GM23338 (cell line): ENCODE measurements around the gene STIM2. TPM values are rescaled to one million over a fixed set of nuclear protein-coding genes. Genes with fewer than 3 reads are reported as not detected.

Experiments used
- ATAC-seq: fragments of 200-7000 bp; cut with Tn5 transposase; 3 replicates; pipeline ENCODE4 v1.9.1; 2020
- DNase-seq: peaks from one replicate; pipeline ENCODE4 v3.0.0-alpha.2; 2015; ENCODE audit warnings: low spot score
- H2AFZ ChIP-seq: fragments of 200-600 bp; sonication (generic); 2 replicates; pipeline ENCODE4 v1.8.0; 2016; ENCODE audit warnings: antibody characterized with exemption, mild to moderate bottlenecking, moderate library complexity
- H3F3A ChIP-seq: fragments of 200-600 bp; sonication (generic); replicated peaks from 2 replicates; pipeline ENCODE4 v1.8.0; 2017; ENCODE audit warnings: antibody characterized with exemption, mixed run types, low read depth
- H3K27ac ChIP-seq: fragments of 200-600 bp; sonication (generic); 2 replicates; pipeline ENCODE4 v1.6.1; 2016; ENCODE audit warnings: low read depth
- H3K27me3 ChIP-seq: fragments of 200-600 bp; sonication (generic); 2 replicates; pipeline ENCODE4 v1.8.0; 2016; ENCODE audit warnings: mild to moderate bottlenecking, mixed run types, moderate library complexity; ENCODE audit not compliant: insufficient read depth
- H3K36me3 ChIP-seq: fragments of 200-600 bp; sonication (generic); 2 replicates; pipeline ENCODE4 v1.8.0; 2016; ENCODE audit warnings: mild to moderate bottlenecking; ENCODE audit not compliant: insufficient read depth
- H3K4me1 ChIP-seq: fragments of 200-600 bp; sonication (generic); 2 replicates; pipeline ENCODE4 v1.8.0; 2016; ENCODE audit warnings: mild to moderate bottlenecking, moderate library complexity; ENCODE audit not compliant: insufficient read depth
- H3K4me2 ChIP-seq: fragments of 200-600 bp; sonication (generic); 2 replicates; pipeline ENCODE4 v1.7.1; 2017; ENCODE audit warnings: mixed run types
- H3K4me3 ChIP-seq: fragments of 200-600 bp; sonication (generic); 2 replicates; pipeline ENCODE4 v1.6.1; 2016; ENCODE audit warnings: mixed run types
- H3K79me2 ChIP-seq: fragments of 200-600 bp; sonication (generic); replicated peaks from 2 replicates; pipeline ENCODE4 v1.8.0; 2017; ENCODE audit warnings: mild to moderate bottlenecking; ENCODE audit not compliant: insufficient read depth
- H3K9me2 ChIP-seq: fragments of 200-600 bp; sonication (generic); 2 replicates; pipeline ENCODE4 v1.8.0; 2017; ENCODE audit not compliant: insufficient read depth
- H4K20me1 ChIP-seq: fragments of 200-600 bp; sonication (generic); replicated peaks from 2 replicates; pipeline ENCODE4 v1.8.0; 2017; ENCODE audit warnings: mild to moderate bottlenecking; ENCODE audit not compliant: insufficient read depth
- H3K27ac Mint-ChIP-seq: 2 replicates; pipeline ENCODE4 v1.8.0; 2020; ENCODE audit warnings: inconsistent platforms, mild to moderate bottlenecking, moderate library complexity, mixed read lengths
- H3K27me3 Mint-ChIP-seq: 3 replicates; pipeline ENCODE4 v1.8.0; 2022; ENCODE audit warnings: low read depth, mild to moderate bottlenecking, moderate library complexity, mixed read lengths, inconsistent platforms; ENCODE audit not compliant: insufficient read depth, poor library complexity
- H3K36me3 Mint-ChIP-seq: 3 replicates; pipeline ENCODE4 v1.8.0; 2021; ENCODE audit warnings: low read depth, mild to moderate bottlenecking, inconsistent platforms, moderate library complexity, mixed read lengths
- H3K4me1 Mint-ChIP-seq: 3 replicates; pipeline ENCODE4 v1.8.0; 2020; ENCODE audit warnings: mild to moderate bottlenecking, inconsistent platforms, mixed read lengths
- H3K4me3 Mint-ChIP-seq: 3 replicates; pipeline ENCODE4 v1.8.0; 2021; ENCODE audit warnings: moderate library complexity, mild to moderate bottlenecking, inconsistent platforms, mixed read lengths
- H3K9me3 Mint-ChIP-seq: 3 replicates; pipeline ENCODE4 v1.8.0; 2020; ENCODE audit warnings: moderate library complexity, mild to moderate bottlenecking, inconsistent platforms, mixed read lengths
- CREB1 ChIP-seq: fragments of 250-450 bp; sonication (Bioruptor Pico); IDR thresholded peaks from 2 replicates; pipeline ENCODE4 v1.5.0; 2020; ENCODE audit warnings: low read depth, mild to moderate bottlenecking, moderate library complexity
- EZH2 ChIP-seq: fragments of 200-600 bp; sonication (generic); IDR thresholded peaks from one replicate; pipeline ENCODE4 v1.8.0; 2017; ENCODE audit warnings: antibody characterized with exemption, mild to moderate bottlenecking, low read depth; ENCODE audit not compliant: unreplicated experiment
- EZH2phosphoT487 ChIP-seq: fragments of 200-600 bp; sonication (generic); IDR thresholded peaks from one replicate; pipeline ENCODE4 v1.8.1; 2018; ENCODE audit warnings: antibody characterized with exemption; ENCODE audit not compliant: unreplicated experiment
- NANOG ChIP-seq: IDR thresholded peaks from 2 replicates; pipeline ENCODE4 v1.6.1; 2016; ENCODE audit warnings: antibody characterized with exemption, borderline replicate concordance
- POLR2AphosphoS5 ChIP-seq: IDR thresholded peaks from 2 replicates; pipeline ENCODE4 v1.6.1; 2016; ENCODE audit warnings: antibody characterized with exemption, low read depth
- REST ChIP-seq: IDR thresholded peaks from one replicate; pipeline ENCODE4 v1.6.1; 2018; ENCODE audit warnings: antibody characterized with exemption; ENCODE audit not compliant: unreplicated experiment
- STAT1 ChIP-seq: IDR thresholded peaks from one replicate; pipeline ENCODE4 v1.6.1; 2016; ENCODE audit warnings: antibody characterized with exemption; ENCODE audit not compliant: unreplicated experiment
- polyA plus RNA-seq: library from polyadenylated mRNA; unstranded; fragments of >200 nt; fragmentation: Nextera tagmentation; extraction: Ambion mirVana; gene quantifications from 2 replicates; pipeline ENCODE4 v1.2.1, GENCODE V29; 2016
- total RNA-seq: library from RNA; depleted of rRNA; stranded (reverse); fragments of >200 nt; shearing (Covaris generic); gene quantifications from 2 replicates; pipeline ENCODE4 v1.2.3, GENCODE V29; 2014
- TF ChIP-seq, protein P1 (sequence below): IDR thresholded peaks from 2 replicates; pipeline ENCODE4 v1.6.1; 2016; ENCODE audit warnings: antibody characterized with exemption
- TF ChIP-seq, protein P2 (sequence below): fragments of 250-450 bp; sonication (Bioruptor Pico); IDR thresholded peaks from 2 replicates; pipeline ENCODE4 v1.5.0; 2020; ENCODE audit warnings: mild to moderate bottlenecking, moderate library complexity
- TF ChIP-seq, protein P3 (sequence below), 2 experiments: fragments of 200-600 bp in 1 of 2; sonication (generic) in 1 of 2; conservative IDR thresholded peaks; 2 replicates each; pipeline versions ENCODE4 v1.5.1 to v1.6.1; 2016 to 2017; ENCODE audit warnings: antibody characterized with exemption in 2 of 2, low read depth in 2 of 2, mild to moderate bottlenecking in 2 of 2, moderate library complexity in 1 of 2

STIM2 gene
- total and polyA plus RNA-seq, 2 experiments from 2014 or later: 13.1 to 17.8 TPM

DNA sequence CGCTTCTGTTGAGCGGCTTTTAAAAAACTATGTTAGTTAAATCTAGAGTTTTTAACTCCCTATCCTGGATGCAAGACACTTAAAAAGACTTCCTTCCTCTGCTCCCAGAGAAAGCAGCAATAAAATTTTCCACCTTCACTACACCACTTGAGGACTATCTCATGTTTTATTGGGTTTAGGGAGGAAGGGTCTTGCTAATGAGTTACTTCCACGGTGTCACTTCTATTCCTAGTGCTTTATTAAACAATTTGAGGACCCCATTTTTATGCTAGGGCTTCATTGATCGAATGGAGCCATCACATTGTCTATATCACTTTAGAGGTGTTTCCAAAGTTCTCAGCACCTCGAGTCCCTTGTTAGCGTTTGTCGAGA, 3.7 kb upstream of the STIM2 start:
- Histone ChIP-seq H3K4me2 (peak overlapping the region; percentile 100), H3K4me3 (peak overlapping the region; percentile 88), H3K79me2 (peaks cover 1% of the 10 kb centered on the region; the same call in 1 of the 2 replicates), H3K27me3 (no peaks in the 10 kb centered on the region), H3F3A (peaks cover 9% of the 10 kb centered on the region), H3K27ac (0 out of 2 replicates have a peak overlapping the region, but pooled peaks have one; percentile 24), H3K36me3 (no peaks in the 10 kb centered on the region), H4K20me1 (peaks cover under 1% of the 10 kb centered on the region; the same call in 1 of the 2 replicates), H3K4me1 (peaks cover 25% of the 10 kb centered on the region), H3K9me2 (peaks cover 3% of the 10 kb centered on the region; the same call in 1 of the 2 replicates), H2AFZ (peak overlapping the region; percentile 79)
- Mint-ChIP-seq H3K4me3 (peak overlapping the region; percentile 77), H3K27me3 (peaks cover 6% of the 10 kb centered on the region), H3K36me3 (no peaks in the 10 kb centered on the region; the same call in 2 of the 3 replicates), H3K9me3 (no peaks in the 10 kb centered on the region), H3K4me1 (peaks cover 36% of the 10 kb centered on the region), H3K27ac (peak overlapping the region; percentile 64; the same call in 1 of the 2 replicates)
- ATAC-seq (no peak), DNase-seq (no peak)
- TF ChIP-seq POLR2AphosphoS5 (no peak), NANOG (no peak), EZH2phosphoT487 (no peak), EZH2 (no peak), CREB1 (CRISPR knock-in tag) (no peak), STAT1 (no peak), REST (no peak)
- TF ChIP-seq, protein P1, sequence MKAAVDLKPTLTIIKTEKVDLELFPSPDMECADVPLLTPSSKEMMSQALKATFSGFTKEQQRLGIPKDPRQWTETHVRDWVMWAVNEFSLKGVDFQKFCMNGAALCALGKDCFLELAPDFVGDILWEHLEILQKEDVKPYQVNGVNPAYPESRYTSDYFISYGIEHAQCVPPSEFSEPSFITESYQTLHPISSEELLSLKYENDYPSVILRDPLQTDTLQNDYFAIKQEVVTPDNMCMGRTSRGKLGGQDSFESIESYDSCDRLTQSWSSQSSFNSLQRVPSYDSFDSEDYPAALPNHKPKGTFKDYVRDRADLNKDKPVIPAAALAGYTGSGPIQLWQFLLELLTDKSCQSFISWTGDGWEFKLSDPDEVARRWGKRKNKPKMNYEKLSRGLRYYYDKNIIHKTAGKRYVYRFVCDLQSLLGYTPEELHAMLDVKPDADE: no peak
- TF ChIP-seq, protein P2, sequence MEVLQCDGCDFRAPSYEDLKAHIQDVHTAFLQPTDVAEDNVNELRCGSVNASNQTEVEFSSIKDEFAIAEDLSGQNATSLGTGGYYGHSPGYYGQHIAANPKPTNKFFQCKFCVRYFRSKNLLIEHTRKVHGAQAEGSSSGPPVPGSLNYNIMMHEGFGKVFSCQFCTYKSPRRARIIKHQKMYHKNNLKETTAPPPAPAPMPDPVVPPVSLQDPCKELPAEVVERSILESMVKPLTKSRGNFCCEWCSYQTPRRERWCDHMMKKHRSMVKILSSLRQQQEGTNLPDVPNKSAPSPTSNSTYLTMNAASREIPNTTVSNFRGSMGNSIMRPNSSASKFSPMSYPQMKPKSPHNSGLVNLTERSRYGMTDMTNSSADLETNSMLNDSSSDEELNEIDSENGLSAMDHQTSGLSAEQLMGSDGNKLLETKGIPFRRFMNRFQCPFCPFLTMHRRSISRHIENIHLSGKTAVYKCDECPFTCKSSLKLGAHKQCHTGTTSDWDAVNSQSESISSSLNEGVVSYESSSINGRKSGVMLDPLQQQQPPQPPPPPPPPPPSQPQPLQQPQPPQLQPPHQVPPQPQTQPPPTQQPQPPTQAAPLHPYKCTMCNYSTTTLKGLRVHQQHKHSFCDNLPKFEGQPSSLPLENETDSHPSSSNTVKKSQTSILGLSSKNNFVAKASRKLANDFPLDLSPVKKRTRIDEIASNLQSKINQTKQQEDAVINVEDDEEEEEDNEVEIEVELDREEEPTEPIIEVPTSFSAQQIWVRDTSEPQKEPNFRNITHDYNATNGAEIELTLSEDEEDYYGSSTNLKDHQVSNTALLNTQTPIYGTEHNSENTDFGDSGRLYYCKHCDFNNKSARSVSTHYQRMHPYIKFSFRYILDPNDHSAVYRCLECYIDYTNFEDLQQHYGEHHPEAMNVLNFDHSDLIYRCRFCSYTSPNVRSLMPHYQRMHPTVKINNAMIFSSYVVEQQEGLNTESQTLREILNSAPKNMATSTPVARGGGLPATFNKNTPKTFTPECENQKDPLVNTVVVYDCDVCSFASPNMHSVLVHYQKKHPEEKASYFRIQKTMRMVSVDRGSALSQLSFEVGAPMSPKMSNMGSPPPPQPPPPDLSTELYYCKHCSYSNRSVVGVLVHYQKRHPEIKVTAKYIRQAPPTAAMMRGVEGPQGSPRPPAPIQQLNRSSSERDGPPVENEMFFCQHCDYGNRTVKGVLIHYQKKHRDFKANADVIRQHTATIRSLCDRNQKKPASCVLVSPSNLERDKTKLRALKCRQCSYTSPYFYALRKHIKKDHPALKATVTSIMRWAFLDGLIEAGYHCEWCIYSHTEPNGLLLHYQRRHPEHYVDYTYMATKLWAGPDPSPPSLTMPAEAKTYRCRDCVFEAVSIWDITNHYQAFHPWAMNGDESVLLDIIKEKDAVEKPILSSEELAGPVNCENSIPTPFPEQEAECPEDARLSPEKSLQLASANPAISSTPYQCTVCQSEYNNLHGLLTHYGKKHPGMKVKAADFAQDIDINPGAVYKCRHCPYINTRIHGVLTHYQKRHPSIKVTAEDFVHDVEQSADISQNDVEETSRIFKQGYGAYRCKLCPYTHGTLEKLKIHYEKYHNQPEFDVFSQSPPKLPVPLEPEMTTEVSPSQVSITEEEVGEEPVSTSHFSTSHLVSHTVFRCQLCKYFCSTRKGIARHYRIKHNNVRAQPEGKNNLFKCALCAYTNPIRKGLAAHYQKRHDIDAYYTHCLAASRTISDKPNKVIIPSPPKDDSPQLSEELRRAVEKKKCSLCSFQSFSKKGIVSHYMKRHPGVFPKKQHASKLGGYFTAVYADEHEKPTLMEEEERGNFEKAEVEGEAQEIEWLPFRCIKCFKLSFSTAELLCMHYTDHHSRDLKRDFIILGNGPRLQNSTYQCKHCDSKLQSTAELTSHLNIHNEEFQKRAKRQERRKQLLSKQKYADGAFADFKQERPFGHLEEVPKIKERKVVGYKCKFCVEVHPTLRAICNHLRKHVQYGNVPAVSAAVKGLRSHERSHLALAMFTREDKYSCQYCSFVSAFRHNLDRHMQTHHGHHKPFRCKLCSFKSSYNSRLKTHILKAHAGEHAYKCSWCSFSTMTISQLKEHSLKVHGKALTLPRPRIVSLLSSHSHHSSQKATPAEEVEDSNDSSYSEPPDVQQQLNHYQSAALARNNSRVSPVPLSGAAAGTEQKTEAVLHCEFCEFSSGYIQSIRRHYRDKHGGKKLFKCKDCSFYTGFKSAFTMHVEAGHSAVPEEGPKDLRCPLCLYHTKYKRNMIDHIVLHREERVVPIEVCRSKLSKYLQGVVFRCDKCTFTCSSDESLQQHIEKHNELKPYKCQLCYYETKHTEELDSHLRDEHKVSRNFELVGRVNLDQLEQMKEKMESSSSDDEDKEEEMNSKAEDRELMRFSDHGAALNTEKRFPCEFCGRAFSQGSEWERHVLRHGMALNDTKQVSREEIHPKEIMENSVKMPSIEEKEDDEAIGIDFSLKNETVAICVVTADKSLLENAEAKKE (CRISPR knock-in tag): no peak
- TF ChIP-seq, protein P3, sequence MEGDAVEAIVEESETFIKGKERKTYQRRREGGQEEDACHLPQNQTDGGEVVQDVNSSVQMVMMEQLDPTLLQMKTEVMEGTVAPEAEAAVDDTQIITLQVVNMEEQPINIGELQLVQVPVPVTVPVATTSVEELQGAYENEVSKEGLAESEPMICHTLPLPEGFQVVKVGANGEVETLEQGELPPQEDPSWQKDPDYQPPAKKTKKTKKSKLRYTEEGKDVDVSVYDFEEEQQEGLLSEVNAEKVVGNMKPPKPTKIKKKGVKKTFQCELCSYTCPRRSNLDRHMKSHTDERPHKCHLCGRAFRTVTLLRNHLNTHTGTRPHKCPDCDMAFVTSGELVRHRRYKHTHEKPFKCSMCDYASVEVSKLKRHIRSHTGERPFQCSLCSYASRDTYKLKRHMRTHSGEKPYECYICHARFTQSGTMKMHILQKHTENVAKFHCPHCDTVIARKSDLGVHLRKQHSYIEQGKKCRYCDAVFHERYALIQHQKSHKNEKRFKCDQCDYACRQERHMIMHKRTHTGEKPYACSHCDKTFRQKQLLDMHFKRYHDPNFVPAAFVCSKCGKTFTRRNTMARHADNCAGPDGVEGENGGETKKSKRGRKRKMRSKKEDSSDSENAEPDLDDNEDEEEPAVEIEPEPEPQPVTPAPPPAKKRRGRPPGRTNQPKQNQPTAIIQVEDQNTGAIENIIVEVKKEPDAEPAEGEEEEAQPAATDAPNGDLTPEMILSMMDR (conservative IDR thresholded peaks at IDR 0.05; ENCODE audit: low read depth in 2 of 2): no peak
